HFFc6 (cell line): ENCODE measurements around the gene AK9. TPM values are rescaled to one million over a fixed set of nuclear protein-coding genes. Genes with fewer than 3 reads are reported as not detected.

Experiments
- DNase-seq: peaks from one replicate; pipeline ENCODE4 v3.0.0-alpha.2; 2018
- H3K27ac Mint-ChIP-seq: 2 replicates; pipeline ENCODE4 v1.8.0; 2020; ENCODE audit warnings: mild to moderate bottlenecking, mixed read lengths
- H3K27me3 Mint-ChIP-seq: 2 replicates; pipeline ENCODE4 v1.8.0; 2021; ENCODE audit warnings: mild to moderate bottlenecking, moderate library complexity, mixed read lengths; ENCODE audit not compliant: insufficient read depth
- H3K36me3 Mint-ChIP-seq: 2 replicates; pipeline ENCODE4 v1.8.0; 2021; ENCODE audit warnings: low read depth, mixed read lengths
- H3K4me1 Mint-ChIP-seq: 2 replicates; pipeline ENCODE4 v1.8.0; 2020; ENCODE audit warnings: low read depth, mixed read lengths
- H3K4me3 Mint-ChIP-seq: 2 replicates; pipeline ENCODE4 v1.8.0; 2020; ENCODE audit warnings: mild to moderate bottlenecking, moderate library complexity, mixed read lengths
- H3K9me3 Mint-ChIP-seq: 2 replicates; pipeline ENCODE4 v1.8.0; 2020; ENCODE audit warnings: mild to moderate bottlenecking, mixed read lengths
- CTCF ChIP-seq: fragments of 200-600 bp; sonication (generic); IDR thresholded peaks from 2 replicates; pipeline ENCODE4 v1.5.0; 2021; ENCODE audit warnings: antibody characterized with exemption, mild to moderate bottlenecking
- total RNA-seq, 6 experiments: library from RNA; stranded (reverse); fragmentation: NEBNext Ultra II Directional; extraction: Animal tissue kit (Norgen Biotek cat#: 25700); gene quantifications; 2 replicates in 1 of 6; 3 replicates in 5 of 6; pipeline ENCODE4 v1.2.3, GENCODE V29; 2021

The AK9 gene
- total RNA-seq, 6 experiments from 2014 or later: 1.2 to 2.0 (median 1.5) TPM

GRCh38 chr6:109451376-109451775, 239.6 kb downstream of the AK9 start:
- no peak for TF ChIP-seq CTCF
- H3K27ac Mint-ChIP-seq: no peak overlapping the region
- H3K36me3 Mint-ChIP-seq: peaks cover 8% of the 10 kb centered on the region
- DNase-seq: no peak
- no peak overlapping the region for H3K4me3 Mint-ChIP-seq
- H3K4me1 Mint-ChIP-seq: peaks cover 12% of the 10 kb centered on the region
- no peaks in the 10 kb centered on the region for H3K9me3 Mint-ChIP-seq
- H3K27me3 Mint-ChIP-seq: peaks cover 4% of the 10 kb centered on the region

- Mint-ChIP-seq H3K36me3 (peaks cover 10% of the 10 kb centered on the region), H3K27me3 (peaks cover 4% of the 10 kb centered on the region), H3K27ac (no peak overlapping the region), H3K9me3 (no peaks in the 10 kb centered on the region), H3K4me1 (peaks cover 10% of the 10 kb centered on the region), H3K4me3 (no peak overlapping the region)
- no peak for DNase-seq
- no peak for TF ChIP-seq CTCF
These were observed 240.2 kb downstream of the AK9 start for GRCh38 chr6:109450801-109451200.

- Mint-ChIP-seq H3K9me3 (no peaks in the 10 kb centered on the region), H3K4me1 (peaks cover 10% of the 10 kb centered on the region), H3K27me3 (peaks cover 1% of the 10 kb centered on the region), H3K36me3 (peaks cover 14% of the 10 kb centered on the region), H3K4me3 (no peak overlapping the region), H3K27ac (no peak overlapping the region)
- DNase-seq: no peak
- TF ChIP-seq CTCF: no peak
These were observed 241.0 kb downstream of the AK9 start for GRCh38 chr6:109449795-109450673.

GRCh38 chr6:109449064-109449794, 241.8 kb downstream of the AK9 start:
- H3K9me3 Mint-ChIP-seq: no peaks in the 10 kb centered on the region

GRCh38 chr6:109448615-109449014, 242.4 kb downstream of the AK9 start:
- Mint-ChIP-seq H3K4me1 (no peaks in the 10 kb centered on the region), H3K36me3 (peaks cover 14% of the 10 kb centered on the region), H3K4me3 (no peak overlapping the region), H3K27me3 (no peaks in the 10 kb centered on the region; the same call in 1 of the 2 replicates), H3K27ac (no peak overlapping the region; the same call in 1 of the 2 replicates), H3K9me3 (no peaks in the 10 kb centered on the region)
- DNase-seq: no peak
- no peak for TF ChIP-seq CTCF

More at GRCh38 chr6:109449064-109449794, 241.8 kb downstream of the AK9 start:
- no peak overlapping the region for H3K4me3 Mint-ChIP-seq
- H3K4me1 Mint-ChIP-seq: peaks cover 5% of the 10 kb centered on the region
- peaks cover 14% of the 10 kb centered on the region for H3K36me3 Mint-ChIP-seq
- no peak for DNase-seq
- TF ChIP-seq CTCF: peak; percentile 18; the same call in 1 of the 2 replicates
- H3K27ac Mint-ChIP-seq: no peak overlapping the region
- no peaks in the 10 kb centered on the region; the same call in 1 of the 2 replicates for H3K27me3 Mint-ChIP-seq
